Ecto neural progenitor cell (in vitro differentiated cells): Measurements from ENCODE around the gene TNNC1.

Source experiments
- DNase-seq: peaks from one replicate; pipeline ENCODE4 v3.0.0-alpha.2; 2018; ENCODE audit warnings: low spot score

TNNC1 gene

GRCh38 chr3:52484680-52485461, 31.0 kb upstream of the TNNC1 start:
- no peak for DNase-seq

- no peak for DNase-seq
Observed at GRCh38 chr3:52483577-52484381, 29.9 kb upstream of the TNNC1 start.

DNA sequence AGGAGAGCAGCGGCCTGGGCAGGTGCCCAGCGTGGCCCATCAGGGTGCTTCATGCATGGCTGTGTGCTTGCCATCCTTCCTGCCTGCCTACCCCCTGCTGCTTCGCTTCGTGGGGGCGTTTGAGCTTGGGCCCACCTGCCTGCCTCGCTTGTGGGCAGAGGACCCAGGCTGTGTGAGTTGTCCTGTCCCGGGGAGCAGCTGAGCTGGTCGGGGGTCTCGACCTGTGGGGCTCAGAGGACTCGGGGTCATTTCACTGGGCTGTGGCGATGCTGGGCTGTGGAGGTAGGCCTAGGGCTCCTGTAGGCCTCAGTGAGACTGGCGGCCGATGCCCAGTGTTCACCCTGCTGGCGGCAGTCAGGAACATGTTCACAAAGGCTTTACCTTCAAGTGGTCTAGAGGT, 29.2 kb upstream of the TNNC1 start:
- no peak for DNase-seq

DNA sequence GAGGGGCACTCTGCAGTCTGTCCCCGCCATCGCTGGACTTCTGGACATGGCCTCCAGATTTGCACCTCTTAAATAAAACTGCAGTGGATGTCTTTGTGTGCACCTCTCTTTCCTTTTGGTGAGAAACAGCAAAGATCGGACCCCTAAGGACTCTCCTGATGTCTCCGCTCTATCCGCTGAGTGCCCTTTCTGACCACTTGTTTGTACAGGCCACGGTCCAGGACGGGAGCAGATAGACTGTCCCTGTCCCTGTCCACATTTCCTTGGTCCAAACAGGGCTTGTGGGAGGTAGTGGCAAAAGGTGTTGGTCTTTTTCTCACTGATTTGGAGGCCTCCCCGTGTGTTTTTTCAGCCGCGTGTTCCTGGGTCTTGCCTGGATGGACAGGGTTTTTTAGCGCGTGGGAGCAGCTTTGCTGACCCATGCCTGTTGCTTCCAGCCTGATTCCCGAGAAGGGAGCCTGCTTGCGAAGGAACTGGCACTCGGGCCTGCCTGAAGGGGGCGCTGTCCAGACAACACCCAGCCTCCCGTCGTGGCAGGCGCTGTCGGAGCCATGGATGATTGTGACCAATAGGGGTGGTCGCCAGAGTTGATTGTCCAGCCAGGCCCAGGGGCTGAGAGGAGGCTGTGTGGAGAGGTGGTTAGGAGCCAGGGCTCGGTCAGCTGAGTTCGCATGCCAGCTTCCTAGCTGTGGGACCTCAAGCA, 28.1 kb upstream of the TNNC1 start:
- DNase-seq, result peak; percentile 81

DNA sequence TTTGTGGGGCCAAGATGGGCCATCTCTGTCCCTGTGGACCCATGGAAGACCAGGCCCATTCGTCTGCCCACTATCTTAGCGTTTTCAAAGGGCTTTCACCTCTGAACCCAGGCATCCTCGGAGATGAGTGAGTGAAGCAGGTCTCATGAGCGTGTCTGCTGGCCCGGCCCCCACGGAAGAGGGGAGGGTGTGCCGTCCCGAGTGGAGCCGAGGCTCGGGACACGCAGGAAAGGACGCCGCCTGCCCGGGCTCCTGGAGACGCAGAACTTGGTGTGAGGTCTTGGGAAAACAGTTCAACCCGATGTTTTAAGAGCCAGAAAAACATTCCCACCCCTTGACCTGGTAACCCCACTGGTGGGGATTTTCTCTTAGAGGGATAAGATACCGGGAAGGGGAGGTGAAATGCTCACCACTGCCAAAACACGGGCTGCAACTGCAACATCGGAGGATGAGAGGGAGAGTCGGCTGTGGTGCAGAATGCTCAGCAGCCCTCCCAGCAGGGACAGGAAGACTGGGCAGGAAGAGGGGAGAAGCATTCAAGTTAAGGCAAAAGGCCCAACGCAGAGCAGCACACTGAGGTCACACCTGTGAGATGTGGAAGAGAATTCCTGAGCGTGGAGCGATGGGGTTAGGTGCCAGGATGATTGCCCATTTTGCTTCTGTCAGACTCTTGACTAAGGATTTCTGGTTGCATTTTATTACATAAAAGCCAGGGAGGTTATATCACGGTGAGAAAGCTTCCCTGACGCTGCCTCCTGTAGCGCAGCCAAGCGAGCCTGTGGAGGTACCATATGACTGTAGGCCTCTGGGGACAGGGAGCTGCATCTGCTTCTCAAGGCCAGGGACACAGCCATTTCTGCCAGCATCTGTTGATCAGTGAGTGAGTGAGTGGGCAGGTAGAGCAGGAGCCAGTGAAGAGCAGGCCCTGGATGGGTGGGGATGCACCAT, 27.2 kb upstream of the TNNC1 start:
- no peak for DNase-seq

GRCh38 chr3:52479877-52480575, 26.2 kb upstream of the TNNC1 start:
- DNase-seq, result no peak

GRCh38 chr3:52479037-52479876, 25.4 kb upstream of the TNNC1 start:
- DNase-seq, result no peak

GRCh38 chr3:52477796-52478095, 23.9 kb upstream of the TNNC1 start:
- no peak for DNase-seq

GRCh38 chr3:52477076-52477795, 23.4 kb upstream of the TNNC1 start:
- DNase-seq, result no peak

DNA sequence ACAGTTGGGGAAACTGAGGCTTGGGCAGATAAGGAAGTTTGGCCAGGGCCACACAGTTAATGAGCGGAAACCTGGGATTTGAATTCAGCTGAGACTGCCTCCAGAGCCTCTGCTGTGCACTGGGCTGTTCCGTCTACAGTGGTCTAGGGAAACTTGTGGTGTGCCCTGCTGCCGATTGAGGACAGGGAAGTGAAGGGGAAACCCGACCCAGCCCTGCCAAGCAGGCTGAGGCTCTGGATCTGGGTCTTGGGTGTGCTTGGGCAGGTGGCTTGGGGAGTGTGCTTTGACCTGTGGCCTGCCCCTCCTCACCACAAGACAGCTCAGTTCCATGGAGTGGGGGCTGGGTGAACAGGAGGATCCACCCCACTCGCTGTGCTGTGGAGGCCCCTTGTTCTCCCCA, 19.2 kb upstream of the TNNC1 start:
- no peak for DNase-seq

GRCh38 chr3:52472239-52473000, 18.6 kb upstream of the TNNC1 start:
- no peak for DNase-seq

GRCh38 chr3:52471371-52472238, 17.8 kb upstream of the TNNC1 start:
- peak; percentile 68 for DNase-seq

GRCh38 chr3:52470920-52471319, 17.1 kb upstream of the TNNC1 start:
- no peak for DNase-seq

DNA sequence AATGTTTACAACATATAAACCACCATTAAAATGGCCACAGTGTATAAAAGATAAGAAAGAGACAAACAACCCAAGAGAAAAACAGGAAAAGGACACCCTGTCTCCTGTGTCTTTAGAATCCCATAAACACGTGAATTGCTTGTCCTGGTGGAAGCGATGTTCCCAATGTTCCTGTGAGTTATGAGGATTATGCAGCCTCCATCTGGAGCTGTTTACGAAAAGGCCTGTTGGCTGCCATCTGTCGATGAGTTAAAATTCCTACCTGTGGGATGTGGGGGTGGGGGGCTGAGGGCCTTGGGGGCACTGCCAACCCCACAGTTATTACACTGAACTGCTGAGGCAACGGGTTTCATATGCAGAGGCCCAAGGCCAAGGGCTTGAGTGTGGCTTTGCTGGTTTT, 15.2 kb upstream of the TNNC1 start:
- no peak for DNase-seq

- no peak for DNase-seq
Observed at GRCh38 chr3:52468336-52468735, 14.5 kb upstream of the TNNC1 start.

DNA sequence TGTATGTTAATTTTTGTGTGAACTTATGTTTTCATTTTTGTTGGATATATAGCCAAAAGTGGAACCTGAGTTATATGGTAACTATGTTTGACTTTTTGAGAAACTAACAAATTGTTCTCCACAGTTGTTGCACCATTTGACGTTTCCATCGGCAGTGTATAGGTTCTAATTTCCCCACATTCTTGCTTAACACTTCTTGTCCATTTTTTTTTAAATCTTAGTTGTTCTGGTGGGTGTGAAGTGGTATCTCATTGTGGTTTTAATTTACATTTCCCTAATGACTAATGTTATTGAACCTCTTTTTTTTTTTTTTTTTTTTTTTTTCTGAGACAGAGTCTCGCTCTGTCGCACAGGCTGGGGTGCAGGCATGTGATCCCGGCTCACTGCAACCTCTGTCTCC, 9.6 kb upstream of the TNNC1 start:
- no peak for DNase-seq

- DNase-seq, result no peak
Observed at GRCh38 chr3:52461874-52462273, 8.0 kb upstream of the TNNC1 start.
